SK-N-SH (cell line): ENCODE results near the gene RRP9.

Source experiments
- CTCF ChIP-seq: fragments of 200-600 bp; sonication (generic); IDR thresholded peaks from 2 replicates; pipeline ENCODE4 v1.6.1; 2017; ENCODE audit warnings: antibody characterized with exemption, mild to moderate bottlenecking, moderate library complexity
- ELF1 ChIP-seq: IDR thresholded peaks from 2 replicates; pipeline ENCODE4 v1.4.0; 2012
- EP300 ChIP-seq, 2 experiments: IDR thresholded peaks; 2 replicates each; pipeline versions ENCODE4 v1.4.0 to v1.6.1; 2012; ENCODE audit warnings: borderline replicate concordance in 1 of 2, low read depth in 1 of 2, low read length in 1 of 2
- FOXM1 ChIP-seq: IDR thresholded peaks from 2 replicates; pipeline ENCODE4 v1.4.0; 2012; ENCODE audit warnings: low read depth, mild to moderate bottlenecking
- IRF3 ChIP-seq: fragments of 150-350 bp; IDR thresholded peaks from 2 replicates; pipeline ENCODE4 v1.6.1; 2016; ENCODE audit warnings: mild to moderate bottlenecking, low read depth, low read length
- MAX ChIP-seq: IDR thresholded peaks from 2 replicates; pipeline ENCODE4 v1.4.0; 2012; ENCODE audit warnings: low read depth
- RFX5 ChIP-seq: IDR thresholded peaks from 2 replicates; pipeline ENCODE4 v1.6.1; 2012; ENCODE audit warnings: mild to moderate bottlenecking, improper control_type of control experiment, low read length
- TAF1 ChIP-seq: IDR thresholded peaks from 2 replicates; pipeline ENCODE4 v1.6.1; 2012; ENCODE audit warnings: low read depth, mild to moderate bottlenecking, low read length, moderate library complexity, borderline replicate concordance
- TEAD4 ChIP-seq: IDR thresholded peaks from 2 replicates; pipeline ENCODE4 v1.4.0; 2012; ENCODE audit warnings: mild to moderate bottlenecking, borderline replicate concordance; ENCODE audit not compliant: insufficient read depth

- TF ChIP-seq EP300 (IDR thresholded peaks at IDR 0.05; ENCODE audit: borderline replicate concordance in 1 of 2, low read depth in 1 of 2, low read length in 1 of 2) (no peak), CTCF (no peak), ELF1 (no peak), RFX5 (no peak), TEAD4 (no peak), TAF1 (no peak), FOXM1 (no peak), MAX (no peak), IRF3 (no peak)
Observed at GRCh38 chr3:51935886-51936755, 5.6 kb downstream of the RRP9 start.
